A673 (cell line): Measurements from ENCODE around the gene CPNE5. TPM values are rescaled to one million over a fixed set of nuclear protein-coding genes. Genes with fewer than 3 reads are reported as not detected.

Experiments used
- Bru-seq: library from RNA; stranded (reverse); fragments of 400-500 nt; gene quantifications from one replicate; lab custom pipeline; 2021; lab: Mats Ljungman, UMichigan
- BruChase-seq, 2 experiments: library from RNA; stranded (reverse); fragments of 400-500 nt; gene quantifications; one replicate each; lab custom pipeline; 2021; lab: Mats Ljungman, UMichigan
- BruUV-seq: library from RNA; stranded (reverse); fragments of 400-500 nt; replicated peaks from 2 replicates; lab custom pipeline; 2021; lab: Mats Ljungman, UMichigan
- CTCF ChIA-PET: fragments of 300-600 bp; sonication (Branson Sonifier 250); formaldehyde crosslinking; loops from one replicate; lab custom pipeline; 2022; ENCODE audit warnings: antibody characterized with exemption; lab: Charles Lee
- POLR2A ChIA-PET: fragments of 300-600 bp; sonication (Branson Sonifier 250); formaldehyde crosslinking; loops from one replicate; lab custom pipeline; 2022; ENCODE audit warnings: antibody characterized with exemption; ENCODE audit not compliant: low non-redundant PET; lab: Charles Lee
- DNase-seq: peaks from one replicate; pipeline ENCODE4 v3.0.0-alpha.2; 2015; ENCODE audit warnings: low spot score
- H3K27ac ChIP-seq: fragments of 200-600 bp; sonication (generic); 2 replicates; pipeline ENCODE4 v1.5.1; 2016; ENCODE audit warnings: mixed run types, low read depth, mild to moderate bottlenecking, mixed read lengths, antibody characterized with exemption, low read length; ENCODE audit not compliant: poor library complexity, severe bottlenecking
- H3K27me3 ChIP-seq: fragments of 200-600 bp; sonication (generic); replicated peaks from 2 replicates; pipeline ENCODE4 v1.6.1; 2017; ENCODE audit warnings: mixed run types, low read depth, mild to moderate bottlenecking, mixed read lengths, antibody characterized with exemption, low read length; ENCODE audit not compliant: insufficient read depth, poor library complexity
- H3K36me3 ChIP-seq: fragments of 200-600 bp; sonication (generic); 2 replicates; pipeline ENCODE4 v1.6.1; 2016; ENCODE audit warnings: mixed run types, mild to moderate bottlenecking, mixed read lengths, antibody characterized with exemption, low read length; ENCODE audit not compliant: insufficient read depth, poor library complexity, severe bottlenecking
- H3K4me1 ChIP-seq: fragments of 200-600 bp; sonication (generic); 2 replicates; pipeline ENCODE4 v1.6.1; 2017; ENCODE audit warnings: mixed run types, mild to moderate bottlenecking, mixed read lengths, antibody characterized with exemption, low read length; ENCODE audit not compliant: insufficient read depth, poor library complexity, severe bottlenecking
- H3K4me3 ChIP-seq: fragments of 200-600 bp; sonication (generic); 2 replicates; pipeline ENCODE4 v1.5.1; 2016; ENCODE audit warnings: low read depth, mixed run types, mild to moderate bottlenecking, mixed read lengths, low read length; ENCODE audit not compliant: poor library complexity, severe bottlenecking
- H3K9me3 ChIP-seq: fragments of 200-600 bp; sonication (generic); 2 replicates; pipeline ENCODE4 v1.6.1; 2016; ENCODE audit warnings: mixed run types, low read depth, mild to moderate bottlenecking, mixed read lengths, antibody characterized with exemption, low read length; ENCODE audit not compliant: poor library complexity, severe bottlenecking
- CTCF ChIP-seq: fragments of 300-800, 200-600 bp; sonication (generic); conservative IDR thresholded peaks from 2 replicates; pipeline ENCODE4 v1.5.1; 2017; ENCODE audit warnings: low read depth, mild to moderate bottlenecking, antibody characterized with exemption, low read length, moderate library complexity, mixed read lengths
- EZH2 ChIP-seq: fragments of 200-600 bp; sonication (generic); IDR thresholded peaks from 2 replicates; pipeline ENCODE4 v1.6.1; 2017; ENCODE audit warnings: borderline replicate concordance, low read depth, mild to moderate bottlenecking, mixed read lengths, antibody characterized with exemption, low read length; ENCODE audit not compliant: poor library complexity, severe bottlenecking
- intact Hi-C: fragments of 100-400 bp; cut with micrococcal nuclease; formaldehyde crosslinking; loops from one replicate; pipeline ENCODE4 v1.10.0; 2022; ENCODE audit not compliant: unreplicated experiment
- long read RNA-seq: library from polyadenylated mRNA; stranded (forward); transcript quantifications from one replicate; pipeline ENCODE4 v2.0.0, GENCODE V29; 2022
- total RNA-seq: library from RNA; stranded (reverse); gene quantifications from 2 replicates; pipeline ENCODE4 v1.2.3, GENCODE V29; 2021

The CPNE5 gene
- 0.13 and 0.48 TPM in 2 replicates for total RNA-seq
- Bru-seq, nascent RNA: percentile 21 among the genes with signal in this experiment
- percentile 14 among the genes with signal in this experiment for BruChase-seq, experiment 1, labeled RNA remaining after a 2-hour chase
- BruChase-seq, experiment 2, labeled RNA remaining after a 6-hour chase: percentile 18 among the genes with signal in this experiment
- long read RNA-seq: 0 reads

DNA sequence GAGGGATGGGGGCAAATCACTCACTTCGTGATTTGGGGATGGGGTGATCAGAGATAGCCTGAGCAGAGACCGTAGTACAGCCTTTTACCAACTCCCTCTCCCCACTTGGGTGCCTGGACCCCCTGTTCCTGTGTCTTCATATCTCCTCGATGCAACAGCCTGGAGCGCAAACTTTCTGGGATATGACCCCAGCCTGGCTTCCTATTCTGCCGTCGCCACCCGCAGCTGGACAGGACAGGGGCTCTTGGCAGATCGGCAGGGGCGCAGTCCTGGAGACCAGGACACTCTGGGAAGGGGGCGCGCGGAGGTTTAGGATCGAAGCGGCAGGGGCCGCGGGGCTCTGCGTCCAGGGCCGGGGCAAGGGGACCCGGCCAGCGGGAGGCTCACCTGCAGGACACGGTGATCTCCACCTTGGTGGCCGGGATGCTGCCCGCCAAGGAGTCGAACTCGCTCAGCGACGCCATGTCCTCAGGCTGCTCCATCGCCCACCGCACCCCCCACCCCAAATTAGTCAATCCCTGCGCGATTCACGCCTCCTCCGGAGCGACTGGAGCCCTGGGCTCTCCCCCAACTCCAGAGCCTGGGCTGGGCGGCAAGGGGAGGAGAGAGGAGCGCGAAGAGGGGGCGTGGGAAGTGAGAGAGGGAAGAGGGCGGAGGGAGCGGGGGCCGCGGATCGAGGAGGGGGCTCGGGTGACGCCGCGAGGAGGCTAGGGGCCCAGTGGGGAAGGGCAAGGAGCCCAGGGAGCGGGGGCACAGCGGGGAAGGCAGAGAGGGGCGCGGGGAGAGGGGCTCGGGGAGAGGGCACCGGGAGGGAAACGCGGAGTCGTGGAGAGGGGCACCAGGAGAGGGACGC, at the start of gene CPNE5:
TSS of gene CPNE5 (minus strand) at position 549 of the 853 bp plus-strand sequence. CDS start at position 482, 67 bp downstream.
- Histone ChIP-seq H3K4me1 (peaks cover 5% of the 10 kb centered on the region), H3K4me3 (peak within 1 kb of the TSS; percentile 52), H3K36me3 (no peaks in the 10 kb centered on the region), H3K27me3 (peaks cover 4% of the 10 kb centered on the region), H3K9me3 (no peaks in the 10 kb centered on the region), H3K27ac (no peak within 1 kb of the TSS)
- CTCF ChIA-PET: no interaction called here
- peak; percentile 44 for DNase-seq
- intact Hi-C loops: no loop called here
- BruUV-seq: no TSS peak
- POLR2A ChIA-PET: no interaction called here
- no peak for TF ChIP-seq EZH2
- TF ChIP-seq CTCF: no peak

DNA sequence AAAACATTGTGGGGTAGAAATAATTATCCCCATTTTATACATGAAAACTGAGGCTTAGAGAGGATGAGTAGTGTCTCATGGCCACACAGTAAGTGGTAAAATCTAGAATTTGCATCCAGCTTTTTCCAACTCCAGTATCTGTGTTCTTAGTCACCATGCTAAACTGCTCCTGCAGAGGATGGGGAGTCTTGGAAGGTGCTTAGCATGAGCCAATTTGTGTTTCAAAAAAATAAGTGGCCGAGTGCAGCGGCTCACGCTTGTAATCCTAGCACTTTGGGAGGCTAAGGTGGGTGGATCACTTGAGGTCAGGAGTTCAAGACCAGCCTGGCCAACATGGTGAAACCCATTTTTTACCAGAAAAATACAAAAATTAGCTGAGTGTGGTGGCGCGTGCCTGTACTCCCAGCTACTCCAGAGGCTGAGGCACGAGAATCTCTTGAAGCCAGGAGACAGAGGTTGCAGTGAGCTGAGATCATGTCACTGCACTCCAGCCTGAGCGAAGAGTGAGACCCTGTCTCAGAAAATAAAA, 48.9 kb upstream of the CPNE5 start:
- POLR2A ChIA-PET: no interaction called here
- no TSS peak for BruUV-seq

More for the DNA sequence above, 48.9 kb upstream of the CPNE5 start:
- CTCF ChIA-PET: no interaction called here
- intact Hi-C loops: loop anchor here (10.0 kb wide), 2 partner anchors 287 to 327 kb away; partner anchors contain the start of gene PIM1
- no peaks in the 10 kb centered on the region for H3K27me3 ChIP-seq
- TF ChIP-seq CTCF: no peak
- TF ChIP-seq EZH2: no peak
- H3K9me3 ChIP-seq: no peaks in the 10 kb centered on the region
- H3K27ac ChIP-seq: no peak overlapping the region
- peaks cover 6% of the 10 kb centered on the region for H3K4me1 ChIP-seq
- H3K36me3 ChIP-seq: no peaks in the 10 kb centered on the region
- no peak for DNase-seq
- H3K4me3 ChIP-seq: no peak overlapping the region
